Measurements from ENCODE around the gene MUSK.

GRCh38 chr9:110755179-110755578 lies 86.6 kb downstream of the MUSK start:
- TF ChIP-seq CTCF (IDR thresholded peaks at IDR 0.05) (no peak), EZH2 (IDR thresholded peaks at IDR 0.05) (no peak)

Data from neural progenitor cell (in vitro differentiated cells).